CD4-positive, CD25-positive, alpha-beta regulatory T cell (primary cell): Measurements from ENCODE around the gene RASSF4. TPM values are rescaled to one million over a fixed set of nuclear protein-coding genes. Genes with fewer than 3 reads are reported as not detected.
A peak's percentile ranks its signal among the peaks of the same experiment; 100 is the strongest.

Source experiments
- ATAC-seq, 2 donors: fragments of 150-1000 bp; cut with Tn5 transposase; one replicate each; pipeline ENCODE4 v1.10.0; 2021; ENCODE audit warnings: low read depth in 2 of 2, moderate number of reproducible peaks in 2 of 2, moderate library complexity in 1 of 2
- DNase-seq, 3 donors: peaks; one replicate each; pipeline versions ENCODE4 v3.0.0 to v3.0.0-alpha.2; 2012 to 2022; ENCODE audit warnings: mixed read lengths in 1 of 3
- H3K27ac ChIP-seq: one replicate; pipeline ENCODE4 v1.7.0; 2013; ENCODE audit warnings: mild to moderate bottlenecking, low read length; ENCODE audit not compliant: insufficient read depth, poor library complexity, severe bottlenecking
- H3K27me3 ChIP-seq: one replicate; pipeline ENCODE4 v1.7.0; 2013; ENCODE audit warnings: low read length; ENCODE audit not compliant: control insufficient read depth, insufficient read depth
- H3K36me3 ChIP-seq: one replicate; pipeline ENCODE4 v1.7.0; 2013; ENCODE audit warnings: mild to moderate bottlenecking, low read length, moderate library complexity; ENCODE audit not compliant: control insufficient read depth, insufficient read depth
- H3K4me1 ChIP-seq: 2 replicates; pipeline ENCODE4 v1.7.0; 2013; ENCODE audit warnings: mild to moderate bottlenecking, low read length; ENCODE audit not compliant: insufficient read depth, control insufficient read depth, poor library complexity, severe bottlenecking
- H3K4me3 ChIP-seq: one replicate; pipeline ENCODE4 v1.7.0; 2013; ENCODE audit warnings: low read depth, mild to moderate bottlenecking, low read length, moderate library complexity
- H3K9me3 ChIP-seq, 2 experiments: 1 replicate in 1 of 2; 2 replicates in 1 of 2; pipeline ENCODE4 v1.7.0; 2013; ENCODE audit warnings: low read length in 2 of 2, mild to moderate bottlenecking in 1 of 2, moderate library complexity in 1 of 2; ENCODE audit not compliant: control insufficient read depth in 2 of 2
- H3K27ac Mint-ChIP-seq, 3 donors: one replicate each; pipeline ENCODE4 v1.8.0; 2020 to 2022; ENCODE audit warnings: mild to moderate bottlenecking in 3 of 3, mixed read lengths in 3 of 3, moderate library complexity in 2 of 3
- H3K27me3 Mint-ChIP-seq: one replicate; pipeline ENCODE4 v1.8.0; 2022; ENCODE audit warnings: mild to moderate bottlenecking, mixed read lengths
- H3K36me3 Mint-ChIP-seq: one replicate; pipeline ENCODE4 v1.8.0; 2020; ENCODE audit warnings: mixed read lengths
- H3K4me1 Mint-ChIP-seq, 4 donors: one replicate each; pipeline ENCODE4 v1.8.0; 2020 to 2022; ENCODE audit warnings: mixed read lengths in 4 of 4, mild to moderate bottlenecking in 1 of 4
- H3K4me3 Mint-ChIP-seq, 4 donors: one replicate each; pipeline ENCODE4 v1.8.0; 2020 to 2022; ENCODE audit warnings: mild to moderate bottlenecking in 4 of 4, mixed read lengths in 4 of 4, moderate library complexity in 3 of 4
- H3K9me3 Mint-ChIP-seq, 7 donors: one replicate each; pipeline ENCODE4 v1.8.0; 2020 to 2022; ENCODE audit warnings: mixed read lengths in 7 of 7, mild to moderate bottlenecking in 3 of 7, moderate library complexity in 2 of 7
- polyA plus RNA-seq, 4 donors: library from polyadenylated mRNA; unstranded; fragments of 300-500 nt; fragmentation: Illumina TruSeq; gene quantifications; one replicate each; pipeline ENCODE4 v1.2.3, GENCODE V29; 2021
- total RNA-seq: library from RNA; stranded (reverse); gene quantifications from one replicate; pipeline ENCODE4 v1.2.3, GENCODE V29; 2022

The RASSF4 gene
- total and polyA plus RNA-seq, 5 donors from 2014 or later = 0.37 to 1.3 (median 0.53) TPM; not detected in 1

DNA sequence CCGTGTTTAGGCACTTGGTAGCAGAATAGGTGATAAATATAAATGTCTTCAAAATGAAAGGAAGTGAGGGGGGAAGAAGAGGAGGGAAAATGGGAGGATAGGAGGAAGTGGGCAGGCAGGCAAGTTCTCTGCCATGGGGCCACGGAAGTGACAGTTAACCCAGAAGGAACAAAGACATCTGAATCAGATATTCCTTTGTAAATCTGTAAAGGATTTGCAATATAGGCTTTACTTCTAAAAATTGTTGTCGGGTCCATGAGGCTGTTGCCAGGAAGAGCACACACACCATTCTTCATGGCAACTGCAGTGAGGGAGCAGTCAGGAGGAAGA lies 23.7 kb upstream of the RASSF4 start:
- H3K27ac ChIP-seq = no peak overlapping the region
- no peak overlapping the region for H3K4me3 ChIP-seq
- H3K36me3 ChIP-seq = no peaks in the 10 kb centered on the region
- DNase-seq (no peak), ATAC-seq (no peak)
- Mint-ChIP-seq H3K27me3 (peaks cover 4% of the 10 kb centered on the region), H3K9me3 (peaks cover 0 to 12% (median 0%) of the 10 kb centered on the region in 7 donors), H3K27ac (peak overlapping the region in 1 of 3 donors; percentile 26), H3K36me3 (peaks cover 3% of the 10 kb centered on the region), H3K4me3 (no peak overlapping the region), H3K4me1 (peaks cover 0 to 6% (median 0%) of the 10 kb centered on the region in 4 donors)
- no peaks in the 10 kb centered on the region for H3K9me3 ChIP-seq
- no peaks in the 10 kb centered on the region for H3K4me1 ChIP-seq
- H3K27me3 ChIP-seq = no peaks in the 10 kb centered on the region

- no peak for ATAC-seq
- Mint-ChIP-seq H3K9me3 (peaks cover 0 to 12% (median under 1%) of the 10 kb centered on the region in 7 donors), H3K27me3 (peaks cover 4% of the 10 kb centered on the region), H3K4me3 (peak overlapping the region in 1 of 4 donors; percentile 14), H3K36me3 (peaks cover 3% of the 10 kb centered on the region), H3K27ac (no peak overlapping the region), H3K4me1 (peaks cover 0 to 6% (median 0%) of the 10 kb centered on the region in 4 donors)
- Histone ChIP-seq H3K36me3 (no peaks in the 10 kb centered on the region), H3K27ac (no peak overlapping the region), H3K4me1 (no peaks in the 10 kb centered on the region), H3K4me3 (no peak overlapping the region), H3K27me3 (peaks cover 2% of the 10 kb centered on the region), H3K9me3 (no peaks in the 10 kb centered on the region)
- no peak for DNase-seq
Observed at GRCh38 chr10:44936314-44936975, 23.2 kb upstream of the RASSF4 start.

- Histone ChIP-seq H3K4me3 (no peak overlapping the region), H3K27me3 (peaks cover 2% of the 10 kb centered on the region), H3K4me1 (no peaks in the 10 kb centered on the region), H3K36me3 (no peaks in the 10 kb centered on the region), H3K9me3 (no peaks in the 10 kb centered on the region), H3K27ac (no peak overlapping the region)
- Mint-ChIP-seq H3K4me3 (no peak overlapping the region), H3K4me1 (peaks cover 0 to 6% (median 0%) of the 10 kb centered on the region in 4 donors), H3K27ac (no peak overlapping the region), H3K27me3 (peaks cover 4% of the 10 kb centered on the region), H3K36me3 (peaks cover 3% of the 10 kb centered on the region), H3K9me3 (peaks cover 0 to 12% (median 2%) of the 10 kb centered on the region in 7 donors)
- no peak for ATAC-seq
- DNase-seq = no peak
Observed at GRCh38 chr10:44937196-44938005, 22.2 kb upstream of the RASSF4 start.

DNA sequence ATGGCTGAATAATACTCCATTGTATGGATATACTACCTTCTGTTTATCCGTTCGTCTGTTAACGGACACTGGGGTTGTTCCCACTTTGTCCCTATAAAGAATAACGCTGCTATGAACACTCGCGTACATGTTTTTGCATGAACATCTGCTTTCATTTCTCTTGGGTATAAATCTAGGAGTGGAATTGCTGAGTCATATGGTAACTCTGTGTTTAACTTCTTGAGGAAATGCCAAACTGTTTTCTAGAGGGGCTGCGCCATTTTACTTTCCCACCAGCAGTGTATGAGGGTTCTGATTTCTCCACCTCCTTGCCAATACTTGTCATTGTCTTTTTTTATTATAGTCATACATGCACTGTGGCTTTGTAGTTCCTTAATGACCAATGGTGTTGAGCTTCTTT lies 20.6 kb upstream of the RASSF4 start:
- Mint-ChIP-seq H3K4me3 (no peak overlapping the region), H3K4me1 (peaks cover 0 to 6% (median 0%) of the 10 kb centered on the region in 4 donors), H3K36me3 (peaks cover 3% of the 10 kb centered on the region), H3K27me3 (peaks cover 4% of the 10 kb centered on the region), H3K27ac (no peak overlapping the region), H3K9me3 (peaks cover 3 to 15% (median 5%) of the 10 kb centered on the region in 7 donors)
- H3K4me1 ChIP-seq = no peaks in the 10 kb centered on the region
- no peaks in the 10 kb centered on the region for H3K36me3 ChIP-seq
- peaks cover 0 to 3% of the 10 kb centered on the region in 2 experiments for H3K9me3 ChIP-seq
- no peak overlapping the region for H3K27ac ChIP-seq
- peaks cover 4% of the 10 kb centered on the region for H3K27me3 ChIP-seq
- no peak for ATAC-seq
- H3K4me3 ChIP-seq = no peak overlapping the region
- no peak for DNase-seq

DNA sequence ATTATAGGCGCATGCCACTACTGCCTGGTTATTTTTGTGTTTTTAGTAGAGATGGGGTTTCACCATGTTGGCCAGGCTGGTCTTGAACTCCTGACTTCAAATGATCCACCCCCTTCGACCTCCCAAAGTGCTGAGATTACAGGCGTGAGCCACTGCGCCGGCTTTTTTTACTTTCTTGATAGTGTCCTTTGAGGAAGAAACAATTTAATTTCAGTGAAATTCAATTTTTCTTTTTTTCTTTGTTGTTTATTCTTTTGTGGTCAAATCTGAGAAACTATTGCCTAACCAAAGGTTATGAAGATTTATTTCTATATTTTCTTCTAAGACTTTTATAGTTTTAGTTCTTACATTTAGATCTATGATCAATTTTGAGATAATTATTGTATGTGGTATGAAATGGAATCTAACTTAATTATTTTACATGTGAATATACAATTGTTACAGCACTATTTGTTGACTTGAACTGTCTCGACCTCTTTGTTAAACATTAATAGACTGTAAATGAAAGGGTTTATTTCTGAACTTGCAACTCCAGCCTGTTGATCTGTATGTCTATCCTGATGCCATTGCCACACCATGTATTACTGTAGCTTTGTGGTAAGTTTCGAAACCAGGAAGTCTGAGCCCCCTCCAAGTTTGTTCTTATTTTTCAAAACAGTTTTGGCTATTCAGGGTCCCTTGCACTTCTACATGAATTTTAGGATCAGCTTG lies 19.8 kb upstream of the RASSF4 start:
- Histone ChIP-seq H3K9me3 (peaks cover 7 to 11% of the 10 kb centered on the region in 2 experiments), H3K4me1 (no peaks in the 10 kb centered on the region), H3K27me3 (peaks cover 4% of the 10 kb centered on the region), H3K27ac (no peak overlapping the region), H3K36me3 (no peaks in the 10 kb centered on the region), H3K4me3 (no peak overlapping the region)
- Mint-ChIP-seq H3K4me3 (no peak overlapping the region), H3K4me1 (peaks cover 0 to 6% (median 0%) of the 10 kb centered on the region in 4 donors), H3K27me3 (peaks cover 8% of the 10 kb centered on the region), H3K36me3 (peaks cover 3% of the 10 kb centered on the region), H3K9me3 (peaks cover 3 to 24% (median 12%) of the 10 kb centered on the region in 7 donors), H3K27ac (no peak overlapping the region)
- DNase-seq (no peak), ATAC-seq (no peak)

GRCh38 chr10:44944354-44944753 lies 15.2 kb upstream of the RASSF4 start:
- H3K36me3 Mint-ChIP-seq = no peaks in the 10 kb centered on the region
- DNase-seq (no peak), ATAC-seq (no peak)
- H3K4me1 ChIP-seq = no peaks in the 10 kb centered on the region
- no peak overlapping the region for H3K27ac ChIP-seq
- peaks cover 10% of the 10 kb centered on the region for H3K27me3 Mint-ChIP-seq
- no peak overlapping the region for H3K4me3 ChIP-seq
- no peak overlapping the region for H3K27ac Mint-ChIP-seq
- H3K36me3 ChIP-seq = no peaks in the 10 kb centered on the region
- no peak overlapping the region for H3K4me3 Mint-ChIP-seq
- peaks cover 4% of the 10 kb centered on the region for H3K27me3 ChIP-seq
- peaks cover 12 to 13% of the 10 kb centered on the region in 2 experiments for H3K9me3 ChIP-seq
- peaks cover 3 to 32% (median 16%) of the 10 kb centered on the region in 7 donors for H3K9me3 Mint-ChIP-seq
- no peaks in the 10 kb centered on the region for H3K4me1 Mint-ChIP-seq

GRCh38 chr10:44946205-44946604 lies 13.4 kb upstream of the RASSF4 start:
- H3K4me1 Mint-ChIP-seq = no peaks in the 10 kb centered on the region
- no peak overlapping the region for H3K27ac Mint-ChIP-seq
- H3K36me3 Mint-ChIP-seq = peaks cover under 1% of the 10 kb centered on the region
- Histone ChIP-seq H3K27me3 (peaks cover 2% of the 10 kb centered on the region), H3K9me3 (peaks cover 12 to 13% of the 10 kb centered on the region in 2 experiments), H3K36me3 (no peaks in the 10 kb centered on the region), H3K27ac (no peak overlapping the region), H3K4me3 (no peak overlapping the region), H3K4me1 (no peaks in the 10 kb centered on the region)
- DNase-seq = no peak
- H3K9me3 Mint-ChIP-seq = peaks cover 3 to 28% (median 13%) of the 10 kb centered on the region in 7 donors
- ATAC-seq = no peak
- H3K27me3 Mint-ChIP-seq = peaks cover 10% of the 10 kb centered on the region
- H3K4me3 Mint-ChIP-seq = no peak overlapping the region
